Activated T-helper 2 cell treated with anti-CD3 and anti-CD28 coated beads, Interferon-gamma antibody, Interleukin-2, Interleukin-4, amounts not matched to agents 10 μg/mL and 5 μg/mL and 100 μg/mL, durations not matched to agents 14 hours and 24 hours and 36 hours (primary cell): ENCODE data around the gene CCNT1. TPM values are rescaled to one million over a fixed set of nuclear protein-coding genes. Genes with fewer than 3 reads are reported as not detected.
"Not testable (repeated sequence)": the region's sequence is repeated elsewhere in the genome, so short reads cannot be mapped to it uniquely, and the experiment has no call there.

Experiments
- DNase-seq: peaks from one replicate; pipeline ENCODE4 v3.0.0; 2021; ENCODE audit warnings: low spot score
- H3K27ac Mint-ChIP-seq: one replicate; pipeline ENCODE4 v1.8.0; 2021; ENCODE audit warnings: mixed read lengths
- H3K27me3 Mint-ChIP-seq: one replicate; pipeline ENCODE4 v1.8.0; 2021; ENCODE audit warnings: low read depth, mixed read lengths
- H3K36me3 Mint-ChIP-seq: one replicate; pipeline ENCODE4 v1.8.0; 2021; ENCODE audit warnings: low read depth, mixed read lengths
- H3K4me1 Mint-ChIP-seq: one replicate; pipeline ENCODE4 v1.8.0; 2021; ENCODE audit warnings: low read depth, mixed read lengths
- H3K4me3 Mint-ChIP-seq: one replicate; pipeline ENCODE4 v1.8.0; 2021; ENCODE audit warnings: low read depth, mild to moderate bottlenecking, moderate library complexity, mixed read lengths
- H3K9me3 Mint-ChIP-seq: one replicate; pipeline ENCODE4 v1.8.0; 2021; ENCODE audit warnings: mixed read lengths
- intact Hi-C: fragments of 100-400 bp; cut with micrococcal nuclease; formaldehyde crosslinking; loops from one replicate; pipeline ENCODE4 v1.15.1; 2023
- total RNA-seq: library from RNA; stranded (reverse); gene quantifications from 2 replicates; pipeline ENCODE4 v1.2.3, GENCODE V29; 2022

CCNT1 gene
- total RNA-seq, 1 donor from 2014 or later, result 70.2 TPM

- no peak for DNase-seq
- Mint-ChIP-seq H3K4me3 (no peak overlapping the region), H3K9me3 (no peaks in the 10 kb centered on the region), H3K27ac (no peak overlapping the region), H3K27me3 (no peaks in the 10 kb centered on the region), H3K36me3 (peaks cover 62% of the 10 kb centered on the region), H3K4me1 (peaks cover 33% of the 10 kb centered on the region)
- intact Hi-C loops, result no loop called here
Measured at GRCh38 chr12:48688836-48689235, 27.7 kb downstream of the CCNT1 start.

- Mint-ChIP-seq H3K27ac (peak overlapping the region; percentile 33), H3K4me1 (peaks cover 31% of the 10 kb centered on the region), H3K27me3 (no peaks in the 10 kb centered on the region), H3K36me3 (peaks cover 50% of the 10 kb centered on the region), H3K9me3 (no peaks in the 10 kb centered on the region), H3K4me3 (no peak overlapping the region)
- intact Hi-C loops, result no loop called here
- no peak for DNase-seq
Measured at GRCh38 chr12:48687592-48687991, 28.9 kb downstream of the CCNT1 start.

GRCh38 chr12:48686615-48687334 lies 29.7 kb downstream of the CCNT1 start:
- Mint-ChIP-seq H3K27me3 (no peaks in the 10 kb centered on the region), H3K36me3 (peaks cover 45% of the 10 kb centered on the region), H3K9me3 (no peaks in the 10 kb centered on the region), H3K4me1 (peaks cover 31% of the 10 kb centered on the region), H3K27ac (no peak overlapping the region), H3K4me3 (no peak overlapping the region)
- no peak for DNase-seq
- intact Hi-C loops, result no loop called here

GRCh38 chr12:48686037-48686595 lies 30.4 kb downstream of the CCNT1 start:
- Mint-ChIP-seq H3K4me3 (no peak overlapping the region), H3K4me1 (peaks cover 30% of the 10 kb centered on the region), H3K27me3 (no peaks in the 10 kb centered on the region), H3K27ac (no peak overlapping the region), H3K36me3 (peaks cover 45% of the 10 kb centered on the region), H3K9me3 (no peaks in the 10 kb centered on the region)
- intact Hi-C loops, result no loop called here
- DNase-seq, result no peak

- intact Hi-C loops, result loop anchor here (5.0 kb wide), 1 partner anchor 576 kb away; the partner anchor contains the start of gene SENP1
- Mint-ChIP-seq H3K27me3 (no peaks in the 10 kb centered on the region), H3K36me3 (peaks cover 47% of the 10 kb centered on the region), H3K27ac (no peak overlapping the region), H3K9me3 (no peaks in the 10 kb centered on the region), H3K4me3 (peak overlapping the region; percentile 34), H3K4me1 (peaks cover 36% of the 10 kb centered on the region)
- DNase-seq, result no peak
Measured at GRCh38 chr12:48683534-48683933, 33.0 kb downstream of the CCNT1 start.

- Mint-ChIP-seq H3K9me3 (no peaks in the 10 kb centered on the region), H3K4me3 (peak overlapping the region; percentile 99), H3K36me3 (peaks cover 49% of the 10 kb centered on the region), H3K27me3 (no peaks in the 10 kb centered on the region), H3K4me1 (peaks cover 37% of the 10 kb centered on the region), H3K27ac (no peak overlapping the region)
- no peak for DNase-seq
- intact Hi-C loops, result loop anchor here (1.0 to 5.0 kb wide), 2 partner anchors 33 to 576 kb away; partner anchors contain the start of genes CCNT1 and SENP1
Measured at GRCh38 chr12:48682927-48683326, 33.6 kb downstream of the CCNT1 start.

GRCh38 chr12:48682533-48682905 lies 34.0 kb downstream of the CCNT1 start:
- not testable (repeated sequence) for H3K27me3 Mint-ChIP-seq, H3K9me3 Mint-ChIP-seq, DNase-seq
- peak overlapping the region; percentile 99 for H3K4me3 Mint-ChIP-seq
- peak overlapping the region; percentile 94 for H3K27ac Mint-ChIP-seq
- H3K36me3 Mint-ChIP-seq, result peaks cover 49% of the 10 kb centered on the region
- intact Hi-C loops, result loop anchor here (1.0 to 5.0 kb wide), 2 partner anchors 34 to 575 kb away; partner anchors contain the start of genes CCNT1 and SENP1
- H3K4me1 Mint-ChIP-seq, result peaks cover 35% of the 10 kb centered on the region

GRCh38 chr12:48681710-48682532 lies 34.6 kb downstream of the CCNT1 start, which contains the start of gene KANSL2:
Gene KANSL2, minus strand, starts transcription at chr12:48682238. Its CDS starts 606 bp downstream, at chr12:48681632.
- no peaks in the 10 kb centered on the region for H3K9me3 Mint-ChIP-seq
- no peaks in the 10 kb centered on the region for H3K27me3 Mint-ChIP-seq
- H3K27ac Mint-ChIP-seq, result peak within 1 kb of the TSS; percentile 94
- DNase-seq, result peak; percentile 98
- peak within 1 kb of the TSS; percentile 99 for H3K4me3 Mint-ChIP-seq
- peaks cover 38% of the 10 kb centered on the region for H3K4me1 Mint-ChIP-seq
- intact Hi-C loops, result loop anchor here (1.0 to 5.0 kb wide), 2 partner anchors 34 to 575 kb away; partner anchors contain the start of genes CCNT1 and SENP1
- peaks cover 54% of the 10 kb centered on the region for H3K36me3 Mint-ChIP-seq

- intact Hi-C loops, result loop anchor here (5.0 kb wide), 1 partner anchor 574 kb away; the partner anchor contains the start of gene SENP1
- Mint-ChIP-seq H3K4me3 (peak overlapping the region; percentile 99), H3K27me3 (no peaks in the 10 kb centered on the region), H3K36me3 (peaks cover 58% of the 10 kb centered on the region), H3K27ac (peak overlapping the region; percentile 94), H3K4me1 (peaks cover 37% of the 10 kb centered on the region), H3K9me3 (no peaks in the 10 kb centered on the region)
- DNase-seq, result no peak
Measured at GRCh38 chr12:48681399-48681709, 35.2 kb downstream of the CCNT1 start.

- peaks cover 32% of the 10 kb centered on the region for H3K4me1 Mint-ChIP-seq
- H3K4me3 Mint-ChIP-seq, result peak overlapping the region; percentile 99
- H3K36me3 Mint-ChIP-seq, result peaks cover 58% of the 10 kb centered on the region
- H3K9me3 Mint-ChIP-seq, result no peaks in the 10 kb centered on the region
- peak overlapping the region; percentile 94 for H3K27ac Mint-ChIP-seq
- no peaks in the 10 kb centered on the region for H3K27me3 Mint-ChIP-seq
- no peak for DNase-seq
- intact Hi-C loops, result loop anchor here (5.0 kb wide), 1 partner anchor 574 kb away; the partner anchor contains the start of gene SENP1
Measured at GRCh38 chr12:48680861-48681260, 35.6 kb downstream of the CCNT1 start.

GRCh38 chr12:48678551-48679185 lies 37.8 kb downstream of the CCNT1 start:
- Mint-ChIP-seq H3K4me3 (peak overlapping the region; percentile 75), H3K27ac (peak overlapping the region; percentile 90), H3K9me3 (no peaks in the 10 kb centered on the region), H3K27me3 (no peaks in the 10 kb centered on the region), H3K4me1 (peaks cover 33% of the 10 kb centered on the region), H3K36me3 (peaks cover 65% of the 10 kb centered on the region)
- intact Hi-C loops, result loop anchor here (1.0 to 5.0 kb wide), 2 partner anchors 39 to 871 kb away; no protein-coding TSS in a partner anchor
- no peak for DNase-seq

GRCh38 chr12:48671231-48671856 lies 45.2 kb downstream of the CCNT1 start:
- no peak overlapping the region for H3K27ac Mint-ChIP-seq
- H3K4me3 Mint-ChIP-seq, result no peak overlapping the region
- H3K27me3 Mint-ChIP-seq, result no peaks in the 10 kb centered on the region
- no peak for DNase-seq
- intact Hi-C loops, result no loop called here
- H3K4me1 Mint-ChIP-seq, result peaks cover 7% of the 10 kb centered on the region
- H3K9me3 Mint-ChIP-seq, result no peaks in the 10 kb centered on the region
- peaks cover 64% of the 10 kb centered on the region for H3K36me3 Mint-ChIP-seq
